Hepatocyte (in vitro differentiated cells): ENCODE data around the gene HNRNPLL.

Experiments used
- EZH2 ChIP-seq: fragments of 200-600 bp; sonication (generic); IDR thresholded peaks from 2 replicates; pipeline ENCODE4 v1.6.1; 2016; ENCODE audit warnings: antibody characterized with exemption, mild to moderate bottlenecking, borderline replicate concordance
- EZH2phosphoT487 ChIP-seq: fragments of 200-600 bp; sonication (generic); IDR thresholded peaks from one replicate; pipeline ENCODE4 v1.6.1; 2018; ENCODE audit warnings: antibody characterized with exemption, mild to moderate bottlenecking, low read depth, moderate library complexity; ENCODE audit not compliant: unreplicated experiment, severe bottlenecking
- TF ChIP-seq, protein P1 (sequence below): fragments of 200-600 bp; sonication (generic); IDR thresholded peaks from 2 replicates; pipeline ENCODE4 v1.5.1; 2016; ENCODE audit warnings: antibody characterized with exemption, mild to moderate bottlenecking; ENCODE audit not compliant: poor library complexity

DNA sequence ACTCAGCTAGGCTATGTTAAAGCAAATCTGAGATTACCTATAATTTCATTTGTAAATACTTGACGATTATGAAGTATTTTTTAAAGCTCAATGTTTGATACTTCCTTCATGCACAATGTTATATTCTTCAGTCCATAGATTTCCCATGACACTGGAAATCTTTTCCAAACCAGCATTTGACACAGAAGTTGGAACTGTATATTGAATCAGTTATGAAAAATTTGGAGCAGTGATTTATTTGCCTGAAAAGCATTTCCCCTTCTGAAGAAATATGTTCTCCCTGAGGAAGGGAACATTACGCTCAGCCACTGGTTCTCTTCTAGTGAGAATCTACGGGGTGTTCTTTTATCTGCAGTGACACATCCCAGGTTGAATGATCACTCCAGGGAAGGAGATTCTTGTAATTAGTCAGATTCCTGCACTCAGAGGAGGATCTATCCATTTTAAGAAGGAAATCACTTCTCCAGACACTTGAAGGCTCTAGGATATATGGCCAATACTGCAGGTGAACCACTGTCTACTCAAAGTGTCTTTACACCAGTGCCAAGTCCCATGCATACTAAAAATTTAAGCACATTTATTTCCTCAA, 64.7 kb downstream of the HNRNPLL start:
- TF ChIP-seq EZH2: no peak
- TF ChIP-seq, protein P1, sequence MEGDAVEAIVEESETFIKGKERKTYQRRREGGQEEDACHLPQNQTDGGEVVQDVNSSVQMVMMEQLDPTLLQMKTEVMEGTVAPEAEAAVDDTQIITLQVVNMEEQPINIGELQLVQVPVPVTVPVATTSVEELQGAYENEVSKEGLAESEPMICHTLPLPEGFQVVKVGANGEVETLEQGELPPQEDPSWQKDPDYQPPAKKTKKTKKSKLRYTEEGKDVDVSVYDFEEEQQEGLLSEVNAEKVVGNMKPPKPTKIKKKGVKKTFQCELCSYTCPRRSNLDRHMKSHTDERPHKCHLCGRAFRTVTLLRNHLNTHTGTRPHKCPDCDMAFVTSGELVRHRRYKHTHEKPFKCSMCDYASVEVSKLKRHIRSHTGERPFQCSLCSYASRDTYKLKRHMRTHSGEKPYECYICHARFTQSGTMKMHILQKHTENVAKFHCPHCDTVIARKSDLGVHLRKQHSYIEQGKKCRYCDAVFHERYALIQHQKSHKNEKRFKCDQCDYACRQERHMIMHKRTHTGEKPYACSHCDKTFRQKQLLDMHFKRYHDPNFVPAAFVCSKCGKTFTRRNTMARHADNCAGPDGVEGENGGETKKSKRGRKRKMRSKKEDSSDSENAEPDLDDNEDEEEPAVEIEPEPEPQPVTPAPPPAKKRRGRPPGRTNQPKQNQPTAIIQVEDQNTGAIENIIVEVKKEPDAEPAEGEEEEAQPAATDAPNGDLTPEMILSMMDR: no peak
- no peak for TF ChIP-seq EZH2phosphoT487
